SK-N-SH treated with all-trans-retinoic acid at 6 μM for 48 hours (cell line): ENCODE results near the gene EPN3.

ENCODE experiments used
- ATAC-seq: fragments of 200-7000 bp; cut with Tn5 transposase; 3 replicates; pipeline ENCODE4 v1.9.1; 2020; ENCODE audit warnings: mild to moderate bottlenecking, moderate library complexity
- ARNTL ChIP-seq: fragments of 450-650 bp; formaldehyde crosslinking; IDR thresholded peaks from 2 replicates; pipeline ENCODE4 v1.5.0; 2020; ENCODE audit warnings: low read depth, mild to moderate bottlenecking, moderate library complexity, borderline replicate concordance
- CREB5 ChIP-seq: fragments of 250-450 bp; sonication (Bioruptor Pico); IDR thresholded peaks from 2 replicates; pipeline ENCODE4 v1.5.1; 2020; ENCODE audit warnings: low read depth, mild to moderate bottlenecking, moderate library complexity
- CSDC2 ChIP-seq: fragments of 250-450 bp; sonication (Bioruptor Pico); IDR thresholded peaks from 2 replicates; pipeline ENCODE4 v1.5.0; 2020; ENCODE audit warnings: mild to moderate bottlenecking, moderate library complexity
- CSRNP3 ChIP-seq: fragments of 250-450 bp; sonication (Bioruptor Pico); IDR thresholded peaks from 2 replicates; pipeline ENCODE4 v1.5.1; 2021; ENCODE audit warnings: mild to moderate bottlenecking, moderate library complexity
- ESRRG ChIP-seq: fragments of 250-450 bp; sonication (Bioruptor Pico); IDR thresholded peaks from 2 replicates; pipeline ENCODE4 v1.6.1; 2021; ENCODE audit warnings: mild to moderate bottlenecking
- GLIS3 ChIP-seq: fragments of 250-450 bp; sonication (Bioruptor Pico); IDR thresholded peaks from 2 replicates; pipeline ENCODE4 v1.5.0; 2020; ENCODE audit warnings: mild to moderate bottlenecking, moderate library complexity
- ISL1 ChIP-seq: fragments of 250-450 bp; sonication (Bioruptor Pico); IDR thresholded peaks from 2 replicates; pipeline ENCODE4 v2.1.2; 2022; ENCODE audit warnings: mild to moderate bottlenecking, moderate library complexity
- OSR1 ChIP-seq: fragments of 250-450 bp; sonication (Bioruptor Pico); IDR thresholded peaks from 2 replicates; pipeline ENCODE4 v1.8.0; 2022; ENCODE audit warnings: moderate library complexity, mild to moderate bottlenecking, inconsistent platforms
- PATZ1 ChIP-seq: fragments of 250-450 bp; sonication (Bioruptor Pico); IDR thresholded peaks from 2 replicates; pipeline ENCODE4 v1.8.0; 2020; ENCODE audit warnings: mild to moderate bottlenecking, moderate library complexity, borderline replicate concordance
- PPARA ChIP-seq: fragments of 250-450 bp; sonication (Bioruptor Pico); IDR thresholded peaks from 2 replicates; pipeline ENCODE4 v1.5.0; 2020; ENCODE audit warnings: mild to moderate bottlenecking, borderline replicate concordance
- RARB ChIP-seq: fragments of 250-450 bp; sonication (Bioruptor Pico); IDR thresholded peaks from 2 replicates; pipeline ENCODE4 v1.8.0; 2021; ENCODE audit warnings: mild to moderate bottlenecking, moderate library complexity
- SNAI2 ChIP-seq: fragments of 250-450 bp; sonication (Bioruptor Pico); IDR thresholded peaks from 2 replicates; pipeline ENCODE4 v1.5.0; 2020; ENCODE audit warnings: mild to moderate bottlenecking, moderate library complexity
- TCF4 ChIP-seq: fragments of 250-450 bp; sonication (Bioruptor Pico); IDR thresholded peaks from 2 replicates; pipeline ENCODE4 v1.8.0; 2021; ENCODE audit warnings: mild to moderate bottlenecking, moderate library complexity, borderline replicate concordance
- TOX ChIP-seq: fragments of 250-450 bp; sonication (Bioruptor Pico); IDR thresholded peaks from 2 replicates; pipeline ENCODE4 v1.8.0; 2021; ENCODE audit warnings: mild to moderate bottlenecking, moderate library complexity, borderline replicate concordance
- TSHZ2 ChIP-seq: fragments of 250-450 bp; sonication (Bioruptor Pico); IDR thresholded peaks from 2 replicates; pipeline ENCODE4 v1.5.0; 2020; ENCODE audit warnings: mild to moderate bottlenecking, moderate library complexity
- ZFP3 ChIP-seq: fragments of 250-450 bp; sonication (Bioruptor Pico); IDR thresholded peaks from 2 replicates; pipeline ENCODE4 v1.5.0; 2020; ENCODE audit warnings: mild to moderate bottlenecking, moderate library complexity
- ZFP30 ChIP-seq: fragments of 450-650 bp; formaldehyde crosslinking; IDR thresholded peaks from 2 replicates; pipeline ENCODE4 v1.5.0; 2022; ENCODE audit warnings: mild to moderate bottlenecking, moderate library complexity
- ZNF565 ChIP-seq: fragments of 450-650 bp; formaldehyde crosslinking; conservative IDR thresholded peaks from 2 replicates; pipeline ENCODE4 v1.5.0; 2020; ENCODE audit warnings: low read depth, mild to moderate bottlenecking, moderate library complexity
- ZNF70 ChIP-seq: fragments of 450-650 bp; formaldehyde crosslinking; IDR thresholded peaks from 2 replicates; pipeline ENCODE4 v1.5.0; 2020; ENCODE audit warnings: mild to moderate bottlenecking, moderate library complexity
- ZNF8 ChIP-seq: fragments of 450-650 bp; formaldehyde crosslinking; IDR thresholded peaks from 2 replicates; pipeline ENCODE4 v1.5.0; 2020; ENCODE audit warnings: mild to moderate bottlenecking, moderate library complexity

Gene EPN3

GRCh38 chr17:50584116-50584515 lies 51.6 kb downstream of the EPN3 start:
- ATAC-seq: no peak
- TF ChIP-seq TCF4 (CRISPR knock-in tag): no peak
- TF ChIP-seq CSRNP3: no peak
- no peak for TF ChIP-seq CREB5
- TF ChIP-seq ZFP30: no peak
- TF ChIP-seq CSDC2 (CRISPR knock-in tag): no peak
- TF ChIP-seq GLIS3: no peak
- TF ChIP-seq SNAI2 (CRISPR knock-in tag): no peak
- no peak for TF ChIP-seq OSR1
- TF ChIP-seq ZNF70 (CRISPR knock-in tag): no peak
- no peak for TF ChIP-seq PATZ1 (CRISPR knock-in tag)
- no peak for TF ChIP-seq PPARA (CRISPR knock-in tag)
- TF ChIP-seq ARNTL (CRISPR knock-in tag): no peak
- no peak for TF ChIP-seq RARB (CRISPR knock-in tag)
- TF ChIP-seq ESRRG (CRISPR knock-in tag): no peak
- no peak for TF ChIP-seq ZNF565 (CRISPR knock-in tag)
- no peak for TF ChIP-seq ISL1 (CRISPR knock-in tag)
- no peak for TF ChIP-seq ZNF8 (CRISPR knock-in tag)

- TF ChIP-seq ZFP3 (CRISPR knock-in tag): no peak
- no peak for TF ChIP-seq CREB5
- TF ChIP-seq OSR1: no peak
- no peak for TF ChIP-seq GLIS3
- no peak for TF ChIP-seq TOX (CRISPR knock-in tag)
- TF ChIP-seq ZNF70 (CRISPR knock-in tag): no peak
- no peak for TF ChIP-seq ZNF8 (CRISPR knock-in tag)
- TF ChIP-seq CSRNP3: no peak
- no peak for TF ChIP-seq ZFP30
- TF ChIP-seq TSHZ2 (CRISPR knock-in tag): no peak
- TF ChIP-seq PPARA (CRISPR knock-in tag): no peak
- no peak for TF ChIP-seq PATZ1 (CRISPR knock-in tag)
- no peak for ATAC-seq
Observed at GRCh38 chr17:50584749-50585148, 52.2 kb downstream of the EPN3 start.
